Parathyroid adenoma (tissue), 2 donors: ENCODE measurements around the gene MED16.
"Not testable (repeated sequence)": the region's sequence is repeated elsewhere in the genome, so short reads cannot be mapped to it uniquely, and the experiment has no call there.

ENCODE experiments used
- H2AFZ ChIP-seq: fragments of 300-600 bp; sonication (generic); one replicate; pipeline ENCODE4 v1.7.0; 2017; ENCODE audit warnings: antibody characterized with exemption, mild to moderate bottlenecking
- H3K27ac ChIP-seq: fragments of 300-600 bp; sonication (generic); one replicate; pipeline ENCODE4 v1.7.0; 2017
- H3K27me3 ChIP-seq: fragments of 300-600 bp; sonication (generic); one replicate; pipeline ENCODE4 v1.7.0; 2017; ENCODE audit warnings: low read length; ENCODE audit not compliant: control insufficient read depth, insufficient read depth
- H3K36me3 ChIP-seq: fragments of 300-600 bp; sonication (generic); one replicate; pipeline ENCODE4 v1.7.0; 2017; ENCODE audit warnings: low read length; ENCODE audit not compliant: control insufficient read depth, insufficient read depth
- H3K4me1 ChIP-seq: fragments of 300-600 bp; sonication (generic); one replicate; pipeline ENCODE4 v1.7.0; 2017; ENCODE audit warnings: control low read depth
- H3K4me2 ChIP-seq: fragments of 300-600 bp; sonication (generic); one replicate; pipeline ENCODE4 v1.7.0; 2017; ENCODE audit warnings: low read length
- H3K4me3 ChIP-seq: fragments of 300-600 bp; sonication (generic); one replicate; pipeline ENCODE4 v1.7.0; 2017; ENCODE audit warnings: low read depth, low read length
- H3K79me2 ChIP-seq: fragments of 300-600 bp; sonication (generic); one replicate; pipeline ENCODE4 v1.7.0; 2017; ENCODE audit warnings: control low read depth
- H3K9ac ChIP-seq: fragments of 300-600 bp; sonication (generic); one replicate; pipeline ENCODE4 v1.7.0; 2017; ENCODE audit warnings: mild to moderate bottlenecking
- H3K9me3 ChIP-seq: fragments of 300-600 bp; sonication (generic); one replicate; pipeline ENCODE4 v1.7.0; 2017; ENCODE audit warnings: low read length; ENCODE audit not compliant: control insufficient read depth
- CTCF ChIP-seq: fragments of 300-600 bp; sonication (generic); IDR thresholded peaks from one replicate; pipeline ENCODE4 v1.7.0; 2017; ENCODE audit warnings: antibody characterized with exemption, mild to moderate bottlenecking
- donor health status: primary hyperparathyroidism.

The MED16 gene

GRCh38 chr19:896434-896833 is 3.4 kb upstream of the MED16 start:
- H3K9me3 ChIP-seq = no peaks in the 10 kb centered on the region
- H2AFZ ChIP-seq = no peak overlapping the region
- no peaks in the 10 kb centered on the region for H3K27me3 ChIP-seq
- peaks cover 5% of the 10 kb centered on the region for H3K79me2 ChIP-seq
- no peaks in the 10 kb centered on the region for H3K4me1 ChIP-seq
- H3K36me3 ChIP-seq = no peaks in the 10 kb centered on the region
- no peak for TF ChIP-seq CTCF
- no peak overlapping the region for H3K27ac ChIP-seq
- no peak overlapping the region for H3K4me2 ChIP-seq
- H3K4me3 ChIP-seq = no peak overlapping the region
- H3K9ac ChIP-seq = no peak overlapping the region

GRCh38 chr19:892243-892893 is 619 bp downstream of the MED16 start:
- no peaks in the 10 kb centered on the region for H3K27me3 ChIP-seq
- H3K4me3 ChIP-seq = peak overlapping the region; percentile 80
- H3K79me2 ChIP-seq = peaks cover 5% of the 10 kb centered on the region
- H3K4me2 ChIP-seq = peak overlapping the region; percentile 91
- no peak overlapping the region for H3K9ac ChIP-seq
- H3K9me3 ChIP-seq = no peaks in the 10 kb centered on the region
- H3K36me3 ChIP-seq = no peaks in the 10 kb centered on the region
- H2AFZ ChIP-seq = peak overlapping the region; percentile 13
- TF ChIP-seq CTCF = no peak
- H3K4me1 ChIP-seq = no peaks in the 10 kb centered on the region
- H3K27ac ChIP-seq = peak overlapping the region; percentile 6

GRCh38 chr19:891421-892200 is 1.4 kb downstream of the MED16 start:
- peak overlapping the region; percentile 80 for H3K4me3 ChIP-seq
- not testable (repeated sequence) for H3K4me1 ChIP-seq, H3K9me3 ChIP-seq, H3K79me2 ChIP-seq, H3K9ac ChIP-seq, H3K36me3 ChIP-seq, H3K27ac ChIP-seq, H2AFZ ChIP-seq, H3K27me3 ChIP-seq
- peak overlapping the region; percentile 91 for H3K4me2 ChIP-seq

- H3K4me3 ChIP-seq = no peak overlapping the region
- no peak overlapping the region for H3K9ac ChIP-seq
- H3K79me2 ChIP-seq = peaks cover 5% of the 10 kb centered on the region
- no peaks in the 10 kb centered on the region for H3K4me1 ChIP-seq
- no peaks in the 10 kb centered on the region for H3K27me3 ChIP-seq
- H3K36me3 ChIP-seq = no peaks in the 10 kb centered on the region
- TF ChIP-seq CTCF = no peak
- no peak overlapping the region for H3K27ac ChIP-seq
- no peak overlapping the region for H3K4me2 ChIP-seq
- no peaks in the 10 kb centered on the region for H3K9me3 ChIP-seq
- H2AFZ ChIP-seq = no peak overlapping the region
Observed at GRCh38 chr19:890831-891230, 2.2 kb downstream of the MED16 start.

- Histone ChIP-seq H3K36me3 (no peaks in the 10 kb centered on the region), H3K9ac (no peak overlapping the region)
- TF ChIP-seq CTCF = no peak
Observed at GRCh38 chr19:889662-890295, 3.2 kb downstream of the MED16 start.

More at GRCh38 chr19:889662-890295, 3.2 kb downstream of the MED16 start:
- peaks cover 14% of the 10 kb centered on the region for H3K79me2 ChIP-seq
- H2AFZ ChIP-seq = no peak overlapping the region
- H3K4me3 ChIP-seq = no peak overlapping the region
- no peaks in the 10 kb centered on the region for H3K27me3 ChIP-seq
- H3K4me2 ChIP-seq = no peak overlapping the region
- H3K9me3 ChIP-seq = no peaks in the 10 kb centered on the region
- H3K4me1 ChIP-seq = no peaks in the 10 kb centered on the region
- no peak overlapping the region for H3K27ac ChIP-seq
